GM12874 (cell line): ENCODE data around the gene STAC2.

Source experiments
- CTCF ChIP-seq: IDR thresholded peaks from 2 replicates; pipeline ENCODE4 v1.5.1; 2011; ENCODE audit warnings: low read depth, mild to moderate bottlenecking, control low read depth, low read length, moderate library complexity; ENCODE audit not compliant: insufficient read depth

The STAC2 gene

GRCh38 chr17:39229274-39229913 lies 3.6 kb upstream of the STAC2 start:
- TF ChIP-seq CTCF = no peak

- TF ChIP-seq CTCF = no peak
These were observed 1.7 kb upstream of the STAC2 start for GRCh38 chr17:39227364-39227919.

GRCh38 chr17:39225959-39226683 lies 376 bp upstream of the STAC2 start:
- TF ChIP-seq CTCF = no peak

- TF ChIP-seq CTCF = no peak
These were observed 902 bp downstream of the STAC2 start for GRCh38 chr17:39224778-39225307.

- no peak for TF ChIP-seq CTCF
These were observed 1.6 kb downstream of the STAC2 start for GRCh38 chr17:39223907-39224777.

- TF ChIP-seq CTCF = no peak
These were observed 2.6 kb downstream of the STAC2 start for GRCh38 chr17:39222866-39223834.
